GM18499 (cell line): ENCODE results near the gene RPS19BP1.

Experiments
- ATAC-seq: cut with Tn5 transposase; IDR thresholded peaks from one replicate; pipeline ENCODE4 v1.9.1; 2021; ENCODE audit warnings: moderate number of reproducible peaks; ENCODE audit not compliant: insufficient read depth, unreplicated experiment

RPS19BP1 gene

GRCh38 chr22:39493759-39494158 is 38.8 kb downstream of the RPS19BP1 start:
- ATAC-seq, result no peak

- ATAC-seq, result no peak
Measured at GRCh38 chr22:39492186-39492585, 40.4 kb downstream of the RPS19BP1 start.

- ATAC-seq, result no peak
Measured at GRCh38 chr22:39491696-39492095, 40.9 kb downstream of the RPS19BP1 start.

GRCh38 chr22:39490966-39491680 is 41.4 kb downstream of the RPS19BP1 start:
- ATAC-seq, result no peak

- ATAC-seq, result no peak
Measured at GRCh38 chr22:39490135-39490798, 42.3 kb downstream of the RPS19BP1 start.

GRCh38 chr22:39489094-39490068 is 43.2 kb downstream of the RPS19BP1 start:
- ATAC-seq, result no peak

GRCh38 chr22:39488563-39489083 is 43.9 kb downstream of the RPS19BP1 start:
- no peak for ATAC-seq

- ATAC-seq, result no peak
Measured at GRCh38 chr22:39487826-39488520, 44.6 kb downstream of the RPS19BP1 start.

GRCh38 chr22:39486951-39487825 is 45.4 kb downstream of the RPS19BP1 start:
- ATAC-seq, result no peak

GRCh38 chr22:39482768-39483167 is 49.8 kb downstream of the RPS19BP1 start:
- no peak for ATAC-seq

- no peak for ATAC-seq
Measured at GRCh38 chr22:39481595-39481994, 51.0 kb downstream of the RPS19BP1 start.

- no peak for ATAC-seq
Measured at GRCh38 chr22:39481054-39481453, 51.5 kb downstream of the RPS19BP1 start.

GRCh38 chr22:39480557-39480956 is 52.0 kb downstream of the RPS19BP1 start:
- ATAC-seq, result no peak

GRCh38 chr22:39479254-39479653 is 53.3 kb downstream of the RPS19BP1 start:
- ATAC-seq, result no peak
